GM23338 (cell line): ENCODE results near the gene MMP17. TPM values are rescaled to one million over a fixed set of nuclear protein-coding genes. Genes with fewer than 3 reads are reported as not detected.

Experiments used
- ATAC-seq: fragments of 200-7000 bp; cut with Tn5 transposase; 3 replicates; pipeline ENCODE4 v1.9.1; 2020
- DNase-seq: peaks from one replicate; pipeline ENCODE4 v3.0.0-alpha.2; 2015; ENCODE audit warnings: low spot score
- H2AFZ ChIP-seq: fragments of 200-600 bp; sonication (generic); 2 replicates; pipeline ENCODE4 v1.8.0; 2016; ENCODE audit warnings: antibody characterized with exemption, mild to moderate bottlenecking, moderate library complexity
- H3F3A ChIP-seq: fragments of 200-600 bp; sonication (generic); replicated peaks from 2 replicates; pipeline ENCODE4 v1.8.0; 2017; ENCODE audit warnings: antibody characterized with exemption, mixed run types, low read depth
- H3K27ac ChIP-seq: fragments of 200-600 bp; sonication (generic); 2 replicates; pipeline ENCODE4 v1.6.1; 2016; ENCODE audit warnings: low read depth
- H3K27me3 ChIP-seq: fragments of 200-600 bp; sonication (generic); 2 replicates; pipeline ENCODE4 v1.8.0; 2016; ENCODE audit warnings: mild to moderate bottlenecking, mixed run types, moderate library complexity; ENCODE audit not compliant: insufficient read depth
- H3K36me3 ChIP-seq: fragments of 200-600 bp; sonication (generic); 2 replicates; pipeline ENCODE4 v1.8.0; 2016; ENCODE audit warnings: mild to moderate bottlenecking; ENCODE audit not compliant: insufficient read depth
- H3K4me1 ChIP-seq: fragments of 200-600 bp; sonication (generic); 2 replicates; pipeline ENCODE4 v1.8.0; 2016; ENCODE audit warnings: mild to moderate bottlenecking, moderate library complexity; ENCODE audit not compliant: insufficient read depth
- H3K4me2 ChIP-seq: fragments of 200-600 bp; sonication (generic); 2 replicates; pipeline ENCODE4 v1.7.1; 2017; ENCODE audit warnings: mixed run types
- H3K4me3 ChIP-seq: fragments of 200-600 bp; sonication (generic); 2 replicates; pipeline ENCODE4 v1.6.1; 2016; ENCODE audit warnings: mixed run types
- H3K79me2 ChIP-seq: fragments of 200-600 bp; sonication (generic); replicated peaks from 2 replicates; pipeline ENCODE4 v1.8.0; 2017; ENCODE audit warnings: mild to moderate bottlenecking; ENCODE audit not compliant: insufficient read depth
- H3K9me2 ChIP-seq: fragments of 200-600 bp; sonication (generic); 2 replicates; pipeline ENCODE4 v1.8.0; 2017; ENCODE audit not compliant: insufficient read depth
- H4K20me1 ChIP-seq: fragments of 200-600 bp; sonication (generic); replicated peaks from 2 replicates; pipeline ENCODE4 v1.8.0; 2017; ENCODE audit warnings: mild to moderate bottlenecking; ENCODE audit not compliant: insufficient read depth
- H3K27ac Mint-ChIP-seq: 2 replicates; pipeline ENCODE4 v1.8.0; 2020; ENCODE audit warnings: inconsistent platforms, mild to moderate bottlenecking, moderate library complexity, mixed read lengths
- H3K27me3 Mint-ChIP-seq: 3 replicates; pipeline ENCODE4 v1.8.0; 2022; ENCODE audit warnings: low read depth, mild to moderate bottlenecking, moderate library complexity, mixed read lengths, inconsistent platforms; ENCODE audit not compliant: insufficient read depth, poor library complexity
- H3K36me3 Mint-ChIP-seq: 3 replicates; pipeline ENCODE4 v1.8.0; 2021; ENCODE audit warnings: low read depth, mild to moderate bottlenecking, inconsistent platforms, moderate library complexity, mixed read lengths
- H3K4me1 Mint-ChIP-seq: 3 replicates; pipeline ENCODE4 v1.8.0; 2020; ENCODE audit warnings: mild to moderate bottlenecking, inconsistent platforms, mixed read lengths
- H3K4me3 Mint-ChIP-seq: 3 replicates; pipeline ENCODE4 v1.8.0; 2021; ENCODE audit warnings: moderate library complexity, mild to moderate bottlenecking, inconsistent platforms, mixed read lengths
- H3K9me3 Mint-ChIP-seq: 3 replicates; pipeline ENCODE4 v1.8.0; 2020; ENCODE audit warnings: moderate library complexity, mild to moderate bottlenecking, inconsistent platforms, mixed read lengths
- CREB1 ChIP-seq: fragments of 250-450 bp; sonication (Bioruptor Pico); IDR thresholded peaks from 2 replicates; pipeline ENCODE4 v1.5.0; 2020; ENCODE audit warnings: low read depth, mild to moderate bottlenecking, moderate library complexity
- CTCF ChIP-seq, 2 experiments: fragments of 200-600 bp in 1 of 2; sonication (generic) in 1 of 2; conservative IDR thresholded peaks; 2 replicates each; pipeline versions ENCODE4 v1.5.1 to v1.6.1; 2016 to 2017; ENCODE audit warnings: antibody characterized with exemption in 2 of 2, low read depth in 2 of 2, mild to moderate bottlenecking in 2 of 2, moderate library complexity in 1 of 2
- ETS1 ChIP-seq: IDR thresholded peaks from 2 replicates; pipeline ENCODE4 v1.6.1; 2016; ENCODE audit warnings: antibody characterized with exemption
- EZH2 ChIP-seq: fragments of 200-600 bp; sonication (generic); IDR thresholded peaks from one replicate; pipeline ENCODE4 v1.8.0; 2017; ENCODE audit warnings: antibody characterized with exemption, mild to moderate bottlenecking, low read depth; ENCODE audit not compliant: unreplicated experiment
- EZH2phosphoT487 ChIP-seq: fragments of 200-600 bp; sonication (generic); IDR thresholded peaks from one replicate; pipeline ENCODE4 v1.8.1; 2018; ENCODE audit warnings: antibody characterized with exemption; ENCODE audit not compliant: unreplicated experiment
- JUNB ChIP-seq: IDR thresholded peaks from one replicate; pipeline ENCODE4 v1.6.1; 2016; ENCODE audit warnings: antibody characterized with exemption; ENCODE audit not compliant: unreplicated experiment
- NANOG ChIP-seq: IDR thresholded peaks from 2 replicates; pipeline ENCODE4 v1.6.1; 2016; ENCODE audit warnings: antibody characterized with exemption, borderline replicate concordance
- POLR2AphosphoS5 ChIP-seq: IDR thresholded peaks from 2 replicates; pipeline ENCODE4 v1.6.1; 2016; ENCODE audit warnings: antibody characterized with exemption, low read depth
- REST ChIP-seq: IDR thresholded peaks from one replicate; pipeline ENCODE4 v1.6.1; 2018; ENCODE audit warnings: antibody characterized with exemption; ENCODE audit not compliant: unreplicated experiment
- ZNF114 ChIP-seq: fragments of 250-450 bp; sonication (Bioruptor Pico); IDR thresholded peaks from 2 replicates; pipeline ENCODE4 v1.5.0; 2020; ENCODE audit warnings: mild to moderate bottlenecking, moderate library complexity
- ZNF331 ChIP-seq: fragments of 250-450 bp; sonication (Bioruptor Pico); IDR thresholded peaks from 2 replicates; pipeline ENCODE4 v1.5.0; 2020; ENCODE audit warnings: low read depth, mild to moderate bottlenecking, moderate library complexity
- ZNF462 ChIP-seq: fragments of 250-450 bp; sonication (Bioruptor Pico); IDR thresholded peaks from 2 replicates; pipeline ENCODE4 v1.5.0; 2020; ENCODE audit warnings: mild to moderate bottlenecking, moderate library complexity
- polyA plus RNA-seq: library from polyadenylated mRNA; unstranded; fragments of >200 nt; fragmentation: Nextera tagmentation; extraction: Ambion mirVana; gene quantifications from 2 replicates; pipeline ENCODE4 v1.2.1, GENCODE V29; 2016
- total RNA-seq: library from RNA; depleted of rRNA; stranded (reverse); fragments of >200 nt; shearing (Covaris generic); gene quantifications from 2 replicates; pipeline ENCODE4 v1.2.3, GENCODE V29; 2014

MMP17 gene
- total and polyA plus RNA-seq, 2 experiments from 2014 or later: 10.4 to 48.5 TPM

- Histone ChIP-seq H3K79me2 (no peaks in the 10 kb centered on the region), H3K36me3 (no peaks in the 10 kb centered on the region), H3K4me1 (no peaks in the 10 kb centered on the region), H3K4me3 (no peak overlapping the region), H3K27ac (no peak overlapping the region), H3K4me2 (no peak overlapping the region), H3K27me3 (no peaks in the 10 kb centered on the region), H2AFZ (no peak overlapping the region), H4K20me1 (no peaks in the 10 kb centered on the region), H3K9me2 (no peaks in the 10 kb centered on the region), H3F3A (peaks cover 13% of the 10 kb centered on the region)
- H3K4me1 Mint-ChIP-seq: peaks cover 3% of the 10 kb centered on the region
- no peak for DNase-seq
- TF ChIP-seq ETS1: no peak
- no peak for TF ChIP-seq ZNF331 (CRISPR knock-in tag)
- no peak for TF ChIP-seq REST
- no peak for TF ChIP-seq ZNF462 (CRISPR knock-in tag)
- no peak for TF ChIP-seq JUNB
- TF ChIP-seq EZH2: no peak
- no peak for TF ChIP-seq CTCF (conservative IDR thresholded peaks at IDR 0.05; ENCODE audit: low read depth in 2 of 2)
- TF ChIP-seq POLR2AphosphoS5: no peak
- TF ChIP-seq EZH2phosphoT487: no peak
- TF ChIP-seq NANOG: no peak
- TF ChIP-seq ZNF114 (CRISPR knock-in tag): no peak
- TF ChIP-seq CREB1 (CRISPR knock-in tag): no peak
- ATAC-seq: no peak
- no peak overlapping the region for H3K4me3 Mint-ChIP-seq
- no peak overlapping the region; the same call in 1 of the 2 replicates for H3K27ac Mint-ChIP-seq
- H3K36me3 Mint-ChIP-seq: peaks cover 45% of the 10 kb centered on the region
- H3K27me3 Mint-ChIP-seq: peaks cover 19% of the 10 kb centered on the region
- H3K9me3 Mint-ChIP-seq: no peaks in the 10 kb centered on the region
These were observed 21.7 kb downstream of the MMP17 start for GRCh38 chr12:131849700-131850553.
